ENCODE measurements around the gene HDAC5. TPM values are rescaled to one million over a fixed set of nuclear protein-coding genes. Genes with fewer than 3 reads are reported as not detected.

Gene HDAC5
- total RNA-seq, 3 donors from 2014 or later (not counting 1 experiment from before 2014, with no cell fraction given), result 79.2 to 100 (median 91.9) TPM

DNA sequence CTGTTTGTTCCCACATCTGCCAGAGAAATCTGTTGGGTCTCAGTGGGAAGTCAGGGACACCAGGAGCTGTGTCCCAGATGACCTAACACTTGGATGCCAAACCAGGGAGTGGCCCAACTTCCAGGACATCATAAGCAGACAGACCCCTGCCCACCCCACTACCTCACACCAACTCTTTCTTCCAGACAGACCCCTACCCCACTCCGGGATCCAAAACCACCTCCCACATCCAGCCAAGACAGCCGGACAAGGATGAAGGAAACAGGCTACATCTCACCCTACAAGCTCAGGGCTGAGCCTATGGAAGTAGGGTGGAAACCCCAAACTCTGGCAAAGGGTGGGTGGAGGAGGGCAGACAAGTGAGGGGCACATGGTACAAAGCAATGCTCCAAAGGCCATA is 3.6 kb downstream of the HDAC5 start:
- Histone ChIP-seq H3K27ac (ENCODE audit: low read length) (no peak overlapping the region), H3K4me1 (ENCODE audit: control insufficient read depth, insufficient read depth, low read length) (peaks cover 25% of the 10 kb centered on the region), H3K27me3 (ENCODE audit: control insufficient read depth, insufficient read depth, low read length) (no peaks in the 10 kb centered on the region), H3K9me3 (ENCODE audit: control insufficient read depth, insufficient read depth, low read length) (no peaks in the 10 kb centered on the region), H3K4me3 (ENCODE audit: low read length) (no peak overlapping the region), H3K36me3 (ENCODE audit: control insufficient read depth, insufficient read depth, low read length) (peaks cover 8% of the 10 kb centered on the region)
- Mint-ChIP-seq H3K9me3 (no peaks in the 10 kb centered on the region), H3K27ac (no peak overlapping the region), H3K4me1 (peaks cover 24 to 38% of the 10 kb centered on the region in 2 donors), H3K36me3 (no peaks in the 10 kb centered on the region), H3K4me3 (no peak overlapping the region), H3K27me3 (ENCODE audit: low read depth in 2 of 2) (no peaks in the 10 kb centered on the region)
- DNase-seq (no peak), ATAC-seq (no peak)
- intact Hi-C loops (cut with micrococcal nuclease), result loop anchor here (5.0 kb wide), 3 partner anchors 47 to 208 kb away; partner anchors contain the start of genes G6PC3 and TMUB2
- TF ChIP-seq, protein P1, sequence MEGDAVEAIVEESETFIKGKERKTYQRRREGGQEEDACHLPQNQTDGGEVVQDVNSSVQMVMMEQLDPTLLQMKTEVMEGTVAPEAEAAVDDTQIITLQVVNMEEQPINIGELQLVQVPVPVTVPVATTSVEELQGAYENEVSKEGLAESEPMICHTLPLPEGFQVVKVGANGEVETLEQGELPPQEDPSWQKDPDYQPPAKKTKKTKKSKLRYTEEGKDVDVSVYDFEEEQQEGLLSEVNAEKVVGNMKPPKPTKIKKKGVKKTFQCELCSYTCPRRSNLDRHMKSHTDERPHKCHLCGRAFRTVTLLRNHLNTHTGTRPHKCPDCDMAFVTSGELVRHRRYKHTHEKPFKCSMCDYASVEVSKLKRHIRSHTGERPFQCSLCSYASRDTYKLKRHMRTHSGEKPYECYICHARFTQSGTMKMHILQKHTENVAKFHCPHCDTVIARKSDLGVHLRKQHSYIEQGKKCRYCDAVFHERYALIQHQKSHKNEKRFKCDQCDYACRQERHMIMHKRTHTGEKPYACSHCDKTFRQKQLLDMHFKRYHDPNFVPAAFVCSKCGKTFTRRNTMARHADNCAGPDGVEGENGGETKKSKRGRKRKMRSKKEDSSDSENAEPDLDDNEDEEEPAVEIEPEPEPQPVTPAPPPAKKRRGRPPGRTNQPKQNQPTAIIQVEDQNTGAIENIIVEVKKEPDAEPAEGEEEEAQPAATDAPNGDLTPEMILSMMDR (IDR thresholded peaks at IDR 0.05), result no peak
- 90% methylated on average over 2 of the region's 2 CpGs for WGBS (ENCODE audit: insufficient coverage)

DNA sequence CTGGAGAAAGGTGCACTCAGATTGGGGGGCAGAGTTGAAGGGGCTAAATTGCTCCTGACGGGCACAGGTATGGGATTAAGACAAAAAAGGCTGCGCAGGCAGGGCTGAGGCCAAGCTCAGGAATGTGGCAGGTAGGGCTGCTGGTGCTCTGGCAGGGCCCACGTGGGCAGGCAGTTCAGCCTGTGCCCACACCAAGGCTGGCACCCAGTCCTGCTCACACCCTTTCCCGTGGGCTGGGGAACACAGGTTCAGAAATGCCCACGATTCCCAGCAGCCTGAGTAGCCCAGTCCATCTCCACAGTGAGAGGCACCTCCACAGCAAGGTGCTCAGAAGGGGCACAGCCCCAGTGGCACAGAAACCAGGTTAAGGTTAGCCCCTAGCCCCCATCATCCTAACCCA is 4.4 kb downstream of the HDAC5 start:
- Histone ChIP-seq H3K4me1 (ENCODE audit: control insufficient read depth, insufficient read depth, low read length) (peaks cover 19% of the 10 kb centered on the region), H3K4me3 (ENCODE audit: low read length) (no peak overlapping the region), H3K27ac (ENCODE audit: low read length) (no peak overlapping the region), H3K27me3 (ENCODE audit: control insufficient read depth, insufficient read depth, low read length) (no peaks in the 10 kb centered on the region), H3K9me3 (ENCODE audit: control insufficient read depth, insufficient read depth, low read length) (no peaks in the 10 kb centered on the region), H3K36me3 (ENCODE audit: control insufficient read depth, insufficient read depth, low read length) (peaks cover 8% of the 10 kb centered on the region)
- intact Hi-C loops (cut with micrococcal nuclease), result no loop called here
- ATAC-seq, result no peak
- TF ChIP-seq, protein P1 (IDR thresholded peaks at IDR 0.05), result no peak
- no peak for DNase-seq
- WGBS (ENCODE audit: insufficient coverage), result 78% methylated on average over 5 of the region's 5 CpGs
- Mint-ChIP-seq H3K4me1 (peaks cover 20 to 35% of the 10 kb centered on the region in 2 donors), H3K27me3 (ENCODE audit: low read depth in 2 of 2) (no peaks in the 10 kb centered on the region), H3K9me3 (no peaks in the 10 kb centered on the region), H3K4me3 (no peak overlapping the region), H3K27ac (no peak overlapping the region), H3K36me3 (no peaks in the 10 kb centered on the region)

DNA sequence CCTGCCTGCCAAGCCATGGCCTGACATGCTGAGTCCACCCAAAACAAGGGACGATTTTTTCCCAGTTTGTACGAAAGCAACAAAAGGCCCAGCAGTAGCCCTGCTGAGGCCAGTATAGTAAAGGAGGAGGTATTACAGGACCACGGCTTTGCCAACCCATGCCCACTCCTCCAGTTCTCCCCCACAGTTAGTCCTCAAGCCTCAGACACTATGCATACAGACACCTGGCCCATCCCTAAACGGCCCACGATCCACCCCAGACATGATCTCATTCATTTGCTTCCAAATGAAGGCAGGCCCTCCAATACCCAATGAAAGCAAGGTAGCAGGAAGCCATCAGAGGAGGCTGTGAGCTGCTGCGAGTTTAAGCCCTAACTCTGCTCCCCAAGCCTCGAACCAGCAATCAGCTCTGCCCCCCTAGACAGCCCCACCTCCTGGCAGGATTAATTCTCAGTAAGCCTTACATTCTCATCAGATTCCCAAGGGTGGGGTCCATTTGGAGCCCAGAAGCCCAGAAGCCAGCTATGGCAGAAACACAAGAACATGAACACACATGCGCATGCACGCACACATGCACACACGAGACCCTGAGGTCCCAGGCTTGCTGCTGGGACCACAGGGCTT is 4.9 kb downstream of the HDAC5 start:
- DNase-seq, result no peak
- intact Hi-C loops (cut with micrococcal nuclease), result no loop called here
- Mint-ChIP-seq H3K27me3 (ENCODE audit: low read depth in 2 of 2) (no peaks in the 10 kb centered on the region), H3K4me1 (peaks cover 17 to 31% of the 10 kb centered on the region in 2 donors), H3K4me3 (no peak overlapping the region), H3K36me3 (no peaks in the 10 kb centered on the region), H3K9me3 (no peaks in the 10 kb centered on the region), H3K27ac (no peak overlapping the region)
- H3K27ac ChIP-seq (ENCODE audit: low read length), result no peak overlapping the region
- H3K4me1 ChIP-seq (ENCODE audit: control insufficient read depth, insufficient read depth, low read length), result peaks cover 17% of the 10 kb centered on the region
- H3K27me3 ChIP-seq (ENCODE audit: control insufficient read depth, insufficient read depth, low read length), result no peaks in the 10 kb centered on the region
- no peak for ATAC-seq
- 86% methylated on average over 9 of the region's 10 CpGs for WGBS (ENCODE audit: insufficient coverage)
- TF ChIP-seq, protein P1 (IDR thresholded peaks at IDR 0.05), result no peak
- no peak overlapping the region for H3K4me3 ChIP-seq (ENCODE audit: low read length)
- no peaks in the 10 kb centered on the region for H3K9me3 ChIP-seq (ENCODE audit: control insufficient read depth, insufficient read depth, low read length)
- peaks cover 8% of the 10 kb centered on the region for H3K36me3 ChIP-seq (ENCODE audit: control insufficient read depth, insufficient read depth, low read length)

DNA sequence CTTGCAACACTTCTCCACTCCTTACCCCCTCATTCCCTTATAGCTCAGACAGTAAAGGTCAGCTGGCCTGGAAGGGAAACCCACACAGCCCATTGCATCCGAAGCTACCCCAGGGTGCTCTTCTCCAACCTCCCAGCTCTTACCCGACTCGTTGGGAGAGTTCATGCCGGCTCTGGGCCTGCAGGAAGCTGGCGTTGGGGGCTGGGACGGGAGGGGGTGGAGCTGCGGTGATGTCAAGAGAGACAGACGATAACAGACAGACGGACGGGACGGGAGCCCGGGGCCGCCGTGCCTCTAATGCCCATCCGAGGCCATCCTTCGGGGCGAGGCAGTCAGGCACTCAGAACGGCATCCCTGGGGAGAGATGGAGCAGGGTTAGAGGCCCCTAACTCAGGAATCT is 6.1 kb downstream of the HDAC5 start:
- H3K9me3 ChIP-seq (ENCODE audit: control insufficient read depth, insufficient read depth, low read length), result no peaks in the 10 kb centered on the region
- H3K36me3 ChIP-seq (ENCODE audit: control insufficient read depth, insufficient read depth, low read length), result peaks cover 8% of the 10 kb centered on the region
- Mint-ChIP-seq H3K27me3 (ENCODE audit: low read depth in 2 of 2) (no peaks in the 10 kb centered on the region), H3K4me3 (no peak overlapping the region), H3K4me1 (peaks cover 13 to 33% of the 10 kb centered on the region in 2 donors), H3K27ac (no peak overlapping the region), H3K36me3 (no peaks in the 10 kb centered on the region), H3K9me3 (no peaks in the 10 kb centered on the region)
- intact Hi-C loops (cut with micrococcal nuclease), result no loop called here
- ATAC-seq, result no peak
- no peak overlapping the region for H3K4me3 ChIP-seq (ENCODE audit: low read length)
- DNase-seq, result no peak
- H3K27ac ChIP-seq (ENCODE audit: low read length), result no peak overlapping the region
- H3K27me3 ChIP-seq (ENCODE audit: control insufficient read depth, insufficient read depth, low read length), result no peaks in the 10 kb centered on the region
- H3K4me1 ChIP-seq (ENCODE audit: control insufficient read depth, insufficient read depth, low read length), result peaks cover 14% of the 10 kb centered on the region
- WGBS (ENCODE audit: insufficient coverage), result 95% methylated on average over 18 of the region's 18 CpGs
- TF ChIP-seq, protein P1 (IDR thresholded peaks at IDR 0.05), result no peak

Measured in natural killer cell (primary cell).